Neuronal stem cell (in vitro differentiated cells): ENCODE measurements around the gene CCR4.
A peak's percentile ranks its signal among the peaks of the same experiment; 100 is the strongest.

Experiments used
- DNase-seq: peaks from one replicate; pipeline ENCODE4 v3.0.0-alpha.2; 2013; ENCODE audit warnings: low spot score
- H2AFZ ChIP-seq: one replicate; pipeline ENCODE4 v1.6.1; 2013; ENCODE audit warnings: mild to moderate bottlenecking, low read length, inconsistent platforms
- H2AK5ac ChIP-seq: 2 replicates; pipeline ENCODE4 v1.6.1; 2013; ENCODE audit warnings: low read depth, mild to moderate bottlenecking, inconsistent platforms, low read length, moderate library complexity, mixed read lengths
- H2BK120ac ChIP-seq: 2 replicates; pipeline ENCODE4 v1.6.1; 2013; ENCODE audit warnings: low read depth, mild to moderate bottlenecking, inconsistent platforms, low read length, moderate library complexity, mixed read lengths
- H2BK12ac ChIP-seq: one replicate; pipeline ENCODE4 v1.6.1; 2013; ENCODE audit warnings: low read length, inconsistent platforms
- H2BK15ac ChIP-seq: 2 replicates; pipeline ENCODE4 v1.6.1; 2013; ENCODE audit warnings: mild to moderate bottlenecking, low read length, inconsistent platforms, mixed read lengths
- H2BK5ac ChIP-seq: one replicate; pipeline ENCODE4 v1.6.1; 2013; ENCODE audit warnings: inconsistent platforms, mild to moderate bottlenecking, low read length, moderate library complexity
- H3K14ac ChIP-seq: one replicate; pipeline ENCODE4 v1.6.1; 2013; ENCODE audit warnings: low read length, inconsistent platforms
- H3K18ac ChIP-seq: 2 replicates; pipeline ENCODE4 v1.6.1; 2013; ENCODE audit warnings: low read length, inconsistent platforms
- H3K23ac ChIP-seq: 2 replicates; pipeline ENCODE4 v1.6.1; 2013; ENCODE audit warnings: low read depth, mild to moderate bottlenecking, mixed read lengths, low read length, inconsistent platforms; ENCODE audit not compliant: poor library complexity
- H3K27ac ChIP-seq: replicated peaks from 3 replicates; pipeline ENCODE4 v1.5.1; 2013; ENCODE audit warnings: low read length, inconsistent platforms
- H3K27me3 ChIP-seq, 3 experiments: 2 replicates each; pipeline ENCODE4 v1.6.1; 2013; ENCODE audit warnings: low read length in 3 of 3, mild to moderate bottlenecking in 2 of 3, inconsistent platforms in 1 of 3, low read depth in 1 of 3, mixed read lengths in 1 of 3, moderate library complexity in 1 of 3; ENCODE audit not compliant: control insufficient read depth in 3 of 3, insufficient read depth in 3 of 3
- H3K36me3 ChIP-seq, 2 donors: replicated peaks in 1 of 2; 2 replicates each; pipeline ENCODE4 v1.6.1; 2013; ENCODE audit warnings: low read length in 2 of 2; ENCODE audit not compliant: control insufficient read depth in 2 of 2, insufficient read depth in 2 of 2
- H3K4ac ChIP-seq: 2 replicates; pipeline ENCODE4 v1.6.1; 2013; ENCODE audit warnings: inconsistent platforms, mild to moderate bottlenecking, low read length, moderate library complexity
- H3K4me1 ChIP-seq, 2 donors: 1 replicate in 1 of 2; 2 replicates in 1 of 2; pipeline ENCODE4 v1.6.1; 2013; ENCODE audit warnings: low read length in 2 of 2, low read depth in 1 of 2; ENCODE audit not compliant: control insufficient read depth in 2 of 2, insufficient read depth in 1 of 2
- H3K4me2 ChIP-seq: one replicate; pipeline ENCODE4 v1.6.1; 2013; ENCODE audit warnings: mild to moderate bottlenecking, low read length, inconsistent platforms; ENCODE audit not compliant: insufficient read depth, poor library complexity, severe bottlenecking
- H3K4me3 ChIP-seq, 2 donors: 2 replicates each; pipeline ENCODE4 v1.5.1; 2013; ENCODE audit warnings: low read length in 2 of 2, mild to moderate bottlenecking in 2 of 2, inconsistent platforms in 1 of 2, moderate library complexity in 1 of 2
- H3K79me1 ChIP-seq: one replicate; pipeline ENCODE4 v1.6.1; 2013; ENCODE audit warnings: low read depth, mild to moderate bottlenecking, inconsistent platforms, low read length, moderate library complexity
- H3K9ac ChIP-seq: one replicate; pipeline ENCODE4 v1.6.1; 2013; ENCODE audit warnings: mild to moderate bottlenecking, low read depth, low read length, inconsistent platforms; ENCODE audit not compliant: poor library complexity
- H3K9me3 ChIP-seq, 2 donors: replicated peaks in 1 of 2; 2 replicates each; pipeline versions ENCODE3 to v1.6.1; 2013; ENCODE audit warnings: low read length in 2 of 2, mild to moderate bottlenecking in 2 of 2, inconsistent platforms in 1 of 2, low read depth in 1 of 2, mixed read lengths in 1 of 2, moderate library complexity in 1 of 2; ENCODE audit not compliant: control insufficient read depth in 2 of 2, insufficient read depth in 1 of 2
- H4K8ac ChIP-seq: one replicate; pipeline ENCODE4 v1.6.1; 2013; ENCODE audit warnings: low read depth, mild to moderate bottlenecking, inconsistent platforms, low read length, moderate library complexity
- H4K91ac ChIP-seq: one replicate; pipeline ENCODE4 v1.6.1; 2013; ENCODE audit warnings: low read length, low read depth, mild to moderate bottlenecking, inconsistent platforms; ENCODE audit not compliant: poor library complexity
- WGBS, 2 donors: extraction: QIAGEN DNeasy Blood & Tissue Kit; methylation state at CpG; one replicate each; pipeline ENCODE4 v1.1.7; 2013; ENCODE audit warnings: missing lambda C conversion rate in 2 of 2, mixed read lengths in 1 of 2; ENCODE audit not compliant: insufficient read length in 2 of 2, insufficient replicate concordance in 1 of 2; ENCODE audit errors: extremely low coverage in 2 of 2; 5-methylcytosine and 5-hydroxymethylcytosine counted together

Gene CCR4

GRCh38 chr3:32950516-32950915, 928 bp upstream of the CCR4 start:
- H3K4me3 ChIP-seq, result no peak overlapping the region
- H3K27ac ChIP-seq, result no peak overlapping the region
- H4K8ac ChIP-seq, result no peak overlapping the region
- H2BK5ac ChIP-seq, result no peak overlapping the region
- no peaks in the 10 kb centered on the region for H3K9me3 ChIP-seq
- no peak overlapping the region for H3K4ac ChIP-seq
- no peak overlapping the region for H4K91ac ChIP-seq
- no peak overlapping the region for H2BK15ac ChIP-seq
- H3K9ac ChIP-seq, result no peak overlapping the region
- H3K4me2 ChIP-seq, result no peak overlapping the region
- no peak overlapping the region for H3K18ac ChIP-seq
- H2BK120ac ChIP-seq, result no peak overlapping the region
- peaks cover 0 to 1% of the 10 kb centered on the region in 2 donors for H3K4me1 ChIP-seq
- H3K36me3 ChIP-seq, result no peaks in the 10 kb centered on the region
- WGBS, 2 donors, result no CpG with 5 or more reads among the region's 3 CpGs
- no peaks in the 10 kb centered on the region for H3K79me1 ChIP-seq
- H3K23ac ChIP-seq, result no peak overlapping the region
- no peak for DNase-seq
- peaks cover 0 to 2% (median 0%) of the 10 kb centered on the region in 3 experiments for H3K27me3 ChIP-seq
- no peak overlapping the region for H3K14ac ChIP-seq
- H2BK12ac ChIP-seq, result no peak overlapping the region
- no peak overlapping the region for H2AK5ac ChIP-seq
- H2AFZ ChIP-seq, result no peak overlapping the region

- Histone ChIP-seq H3K9ac (no peak overlapping the region), H3K4me1 (peaks cover 0 to 1% of the 10 kb centered on the region in 2 donors), H3K4me3 (no peak overlapping the region), H2BK15ac (no peak overlapping the region), H2AFZ (no peak overlapping the region), H3K18ac (peak overlapping the region; percentile 35), H3K23ac (no peak overlapping the region), H2BK120ac (no peak overlapping the region), H4K8ac (no peak overlapping the region), H3K79me1 (no peaks in the 10 kb centered on the region), H3K36me3 (no peaks in the 10 kb centered on the region), H4K91ac (no peak overlapping the region), H2BK12ac (no peak overlapping the region), H3K4ac (no peak overlapping the region), H3K14ac (no peak overlapping the region), H3K4me2 (no peak overlapping the region), H3K27ac (no peak overlapping the region), H2BK5ac (no peak overlapping the region), H3K27me3 (peaks cover 0 to 2% (median 0%) of the 10 kb centered on the region in 3 experiments), H3K9me3 (no peaks in the 10 kb centered on the region), H2AK5ac (no peak overlapping the region)
- WGBS, 2 donors, result 100% methylated on average over 2 of the region's 11 CpGs; no CpG with 5 or more reads in 1 of the 2 donors
- DNase-seq, result no peak
These were observed 1.1 kb downstream of the CCR4 start for GRCh38 chr3:32952369-32953077.

DNA sequence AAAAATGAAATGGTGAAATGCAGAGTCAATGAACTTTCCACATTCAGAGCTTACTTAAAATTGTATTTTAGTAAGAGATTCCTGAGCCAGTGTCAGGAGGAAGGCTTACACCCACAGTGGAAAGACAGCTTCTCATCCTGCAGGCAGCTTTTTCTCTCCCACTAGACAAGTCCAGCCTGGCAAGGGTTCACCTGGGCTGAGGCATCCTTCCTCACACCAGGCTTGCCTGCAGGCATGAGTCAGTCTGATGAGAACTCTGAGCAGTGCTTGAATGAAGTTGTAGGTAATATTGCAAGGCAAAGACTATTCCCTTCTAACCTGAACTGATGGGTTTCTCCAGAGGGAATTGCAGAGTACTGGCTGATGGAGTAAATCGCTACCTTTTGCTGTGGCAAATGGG, 3.1 kb downstream of the CCR4 start:
- no peaks in the 10 kb centered on the region for H3K4me1 ChIP-seq
- H2BK120ac ChIP-seq, result no peak overlapping the region
- no peaks in the 10 kb centered on the region for H3K9me3 ChIP-seq
- no peak overlapping the region for H2BK5ac ChIP-seq
- H2AFZ ChIP-seq, result no peak overlapping the region
- H3K18ac ChIP-seq, result no peak overlapping the region
- no peak overlapping the region for H4K8ac ChIP-seq
- H2AK5ac ChIP-seq, result no peak overlapping the region
- no peak overlapping the region for H3K4me2 ChIP-seq
- H3K14ac ChIP-seq, result no peak overlapping the region
- H2BK15ac ChIP-seq, result no peak overlapping the region
- no CpG with 5 or more reads among the region's 1 CpG for WGBS, 2 donors
- no peak overlapping the region for H3K4ac ChIP-seq
- H3K79me1 ChIP-seq, result no peaks in the 10 kb centered on the region
- H3K27me3 ChIP-seq, result peaks cover 0 to under 1% (median 0%) of the 10 kb centered on the region in 3 experiments
- no peak for DNase-seq
- no peak overlapping the region for H2BK12ac ChIP-seq
- no peak overlapping the region for H3K9ac ChIP-seq
- no peak overlapping the region for H3K23ac ChIP-seq
- no peak overlapping the region for H4K91ac ChIP-seq
- H3K4me3 ChIP-seq, result no peak overlapping the region
- H3K27ac ChIP-seq, result no peak overlapping the region
- H3K36me3 ChIP-seq, result no peaks in the 10 kb centered on the region

GRCh38 chr3:32956750-32957570, 5.5 kb downstream of the CCR4 start:
- no peak overlapping the region for H3K4me2 ChIP-seq
- no peak overlapping the region for H2BK5ac ChIP-seq
- no peak overlapping the region for H3K23ac ChIP-seq
- peak overlapping the region; percentile 93 for H4K8ac ChIP-seq
- H3K14ac ChIP-seq, result no peak overlapping the region
- no peak overlapping the region for H2AFZ ChIP-seq
- no peak for DNase-seq
- H2BK12ac ChIP-seq, result no peak overlapping the region
- H3K79me1 ChIP-seq, result no peaks in the 10 kb centered on the region
- no peaks in the 10 kb centered on the region for H3K27me3 ChIP-seq
- H2AK5ac ChIP-seq, result no peak overlapping the region
- no peak overlapping the region for H2BK15ac ChIP-seq
- no peak overlapping the region for H3K9ac ChIP-seq
- no peak overlapping the region for H4K91ac ChIP-seq
- WGBS, 2 donors, result no CpG with 5 or more reads among the region's 14 CpGs
- H3K4me1 ChIP-seq, result no peaks in the 10 kb centered on the region
- peak overlapping the region; percentile 8 for H3K18ac ChIP-seq
- H2BK120ac ChIP-seq, result no peak overlapping the region
- H3K4ac ChIP-seq, result no peak overlapping the region
- H3K36me3 ChIP-seq, result no peaks in the 10 kb centered on the region
- no peak overlapping the region for H3K27ac ChIP-seq
- no peaks in the 10 kb centered on the region for H3K9me3 ChIP-seq
- no peak overlapping the region for H3K4me3 ChIP-seq
